WTC11 (cell line): ENCODE data around the gene RGS17. TPM values are rescaled to one million over a fixed set of nuclear protein-coding genes. Genes with fewer than 3 reads are reported as not detected.

Experiments used
- ATAC-seq: fragments of 200-7000 bp; cut with Tn5 transposase; 2 replicates; pipeline ENCODE4 v1.10.0; 2021; ENCODE audit warnings: mild to moderate bottlenecking, moderate library complexity
- CTCF ChIA-PET: fragments of 300-600 bp; sonication (Branson Sonifier 250); formaldehyde crosslinking; loops from one replicate; lab custom pipeline; 2021; ENCODE audit warnings: antibody characterized with exemption; lab: Charles Lee
- POLR2A ChIA-PET: fragments of 350-600 bp; sonication (Branson Sonifier 250); formaldehyde crosslinking; loops from one replicate; lab custom pipeline; 2021; ENCODE audit warnings: antibody characterized with exemption; lab: Charles Lee
- DNase-seq: peaks from one replicate; pipeline ENCODE4 v3.0.0; 2021; ENCODE audit warnings: low spot score
- H3K27ac Mint-ChIP-seq: 2 replicates; pipeline ENCODE4 v1.8.0; 2021; ENCODE audit warnings: mixed read lengths
- H3K27me3 Mint-ChIP-seq: 2 replicates; pipeline ENCODE4 v1.8.0; 2021; ENCODE audit warnings: low read depth, mild to moderate bottlenecking, moderate library complexity, mixed read lengths
- H3K36me3 Mint-ChIP-seq: 2 replicates; pipeline ENCODE4 v1.8.0; 2021; ENCODE audit warnings: mixed read lengths
- H3K4me1 Mint-ChIP-seq: 2 replicates; pipeline ENCODE4 v1.8.0; 2022; ENCODE audit warnings: mixed read lengths
- H3K4me3 Mint-ChIP-seq: 2 replicates; pipeline ENCODE4 v1.8.0; 2021; ENCODE audit warnings: mild to moderate bottlenecking, moderate library complexity, mixed read lengths
- H3K9me3 Mint-ChIP-seq: 2 replicates; pipeline ENCODE4 v1.8.0; 2021; ENCODE audit warnings: mixed read lengths
- AR ChIP-seq: fragments of 250-450 bp; sonication (Bioruptor Pico); IDR thresholded peaks from 2 replicates; pipeline ENCODE4 v1.9.0; 2021; ENCODE audit warnings: mild to moderate bottlenecking
- ATF1 ChIP-seq: sonication (generic); formaldehyde crosslinking; IDR thresholded peaks from 2 replicates; pipeline ENCODE4 v1.8.1; 2023; ENCODE audit warnings: mild to moderate bottlenecking, moderate library complexity, missing genetic modification reagents
- CDX4 ChIP-seq: fragments of 250-450 bp; sonication (Bioruptor Pico); IDR thresholded peaks from 2 replicates; pipeline ENCODE4 v1.9.0; 2021; ENCODE audit warnings: moderate library complexity, mild to moderate bottlenecking, inconsistent platforms, borderline replicate concordance
- CREM ChIP-seq: sonication (generic); formaldehyde crosslinking; IDR thresholded peaks from 2 replicates; pipeline ENCODE4 v1.8.1; 2022; ENCODE audit warnings: mild to moderate bottlenecking, missing genetic modification reagents, moderate library complexity
- CTCF ChIP-seq: fragments of 200-600 bp; IDR thresholded peaks from 2 replicates; pipeline ENCODE4 v1.8.0; 2022; ENCODE audit warnings: antibody characterized with exemption
- EMX1 ChIP-seq: fragments of 250-450 bp; sonication (Bioruptor Pico); IDR thresholded peaks from 2 replicates; pipeline ENCODE4 v1.8.0; 2021; ENCODE audit warnings: mild to moderate bottlenecking
- FOXJ3 ChIP-seq: sonication (generic); formaldehyde crosslinking; IDR thresholded peaks from 2 replicates; pipeline ENCODE4 v1.9.0; 2021; ENCODE audit warnings: missing genetic modification reagents, mild to moderate bottlenecking, borderline replicate concordance
- MXD4 ChIP-seq: fragments of 250-450 bp; sonication (Bioruptor Pico); IDR thresholded peaks from 2 replicates; pipeline ENCODE4 v1.8.0; 2021; ENCODE audit warnings: mild to moderate bottlenecking, moderate library complexity, borderline replicate concordance
- NFYB ChIP-seq: sonication (generic); formaldehyde crosslinking; conservative IDR thresholded peaks from 2 replicates; pipeline ENCODE4 v1.8.0; 2022; ENCODE audit warnings: low read depth, missing genetic modification reagents
- NR1H2 ChIP-seq: sonication (generic); formaldehyde crosslinking; IDR thresholded peaks from 2 replicates; pipeline ENCODE4 v1.9.0; 2021; ENCODE audit warnings: mild to moderate bottlenecking, moderate library complexity, missing genetic modification reagents
- PRDM15 ChIP-seq: sonication (generic); formaldehyde crosslinking; IDR thresholded peaks from 2 replicates; pipeline ENCODE4 v1.8.0; 2022; ENCODE audit warnings: missing genetic modification reagents
- SP1 ChIP-seq: sonication (generic); formaldehyde crosslinking; conservative IDR thresholded peaks from 2 replicates; pipeline ENCODE4 v1.8.1; 2022; ENCODE audit warnings: missing genetic modification reagents
- ZNF281 ChIP-seq: sonication (generic); formaldehyde crosslinking; IDR thresholded peaks from 2 replicates; pipeline ENCODE4 v1.8.0; 2023; ENCODE audit warnings: mild to moderate bottlenecking, missing genetic modification reagents
- ZNF317 ChIP-seq: sonication (generic); formaldehyde crosslinking; IDR thresholded peaks from 2 replicates; pipeline ENCODE4 v1.8.1; 2023; ENCODE audit warnings: low read depth, mild to moderate bottlenecking, moderate library complexity, missing genetic modification reagents, borderline replicate concordance
- total RNA-seq: library from RNA; stranded (reverse); gene quantifications from 3 replicates; pipeline ENCODE4 v1.2.3, GENCODE V29; 2021

Gene RGS17
- total RNA-seq, 1 experiment from 2014 or later: 9.3 TPM

- ATAC-seq (no peak), DNase-seq (no peak)
- POLR2A ChIA-PET: no interaction called here
- CTCF ChIA-PET: no interaction called here
- H3K27me3 Mint-ChIP-seq: no peaks in the 10 kb centered on the region
- H3K9me3 Mint-ChIP-seq: no peaks in the 10 kb centered on the region
- no peaks in the 10 kb centered on the region for H3K4me1 Mint-ChIP-seq
- no peaks in the 10 kb centered on the region for H3K36me3 Mint-ChIP-seq
- H3K4me3 Mint-ChIP-seq: no peak overlapping the region
- TF ChIP-seq CREM (CRISPR knock-in tag): no peak
- TF ChIP-seq CTCF: no peak
- no peak for TF ChIP-seq ZNF317 (CRISPR knock-in tag)
- TF ChIP-seq SP1 (CRISPR knock-in tag): no peak
- no peak for TF ChIP-seq EMX1 (CRISPR knock-in tag)
- TF ChIP-seq CDX4 (CRISPR knock-in tag): no peak
- no peak for TF ChIP-seq ZNF281 (CRISPR knock-in tag)
- TF ChIP-seq PRDM15: no peak
- no peak for TF ChIP-seq AR (CRISPR knock-in tag)
- TF ChIP-seq ATF1: no peak
- TF ChIP-seq NFYB (CRISPR knock-in tag): no peak
- no peak for TF ChIP-seq MXD4 (CRISPR knock-in tag)
- TF ChIP-seq NR1H2 (CRISPR knock-in tag): no peak
- TF ChIP-seq FOXJ3 (CRISPR knock-in tag): no peak
- H3K27ac Mint-ChIP-seq: no peak overlapping the region
These were observed 38.7 kb downstream of the RGS17 start for GRCh38 chr6:153092082-153093013.
